Camera-type eye (tissue), 1 donor: ENCODE measurements around the gene ZNF844. TPM values are rescaled to one million over a fixed set of nuclear protein-coding genes. Genes with fewer than 3 reads are reported as not detected.

Source experiments
- total RNA-seq: library from RNA; depleted of rRNA; stranded (reverse); fragments of >200 nt; gene quantifications from one replicate; pipeline ENCODE4 v1.2.3, GENCODE V29; 2014

Gene ZNF844
- 52.0 TPM for total RNA-seq

DNA sequence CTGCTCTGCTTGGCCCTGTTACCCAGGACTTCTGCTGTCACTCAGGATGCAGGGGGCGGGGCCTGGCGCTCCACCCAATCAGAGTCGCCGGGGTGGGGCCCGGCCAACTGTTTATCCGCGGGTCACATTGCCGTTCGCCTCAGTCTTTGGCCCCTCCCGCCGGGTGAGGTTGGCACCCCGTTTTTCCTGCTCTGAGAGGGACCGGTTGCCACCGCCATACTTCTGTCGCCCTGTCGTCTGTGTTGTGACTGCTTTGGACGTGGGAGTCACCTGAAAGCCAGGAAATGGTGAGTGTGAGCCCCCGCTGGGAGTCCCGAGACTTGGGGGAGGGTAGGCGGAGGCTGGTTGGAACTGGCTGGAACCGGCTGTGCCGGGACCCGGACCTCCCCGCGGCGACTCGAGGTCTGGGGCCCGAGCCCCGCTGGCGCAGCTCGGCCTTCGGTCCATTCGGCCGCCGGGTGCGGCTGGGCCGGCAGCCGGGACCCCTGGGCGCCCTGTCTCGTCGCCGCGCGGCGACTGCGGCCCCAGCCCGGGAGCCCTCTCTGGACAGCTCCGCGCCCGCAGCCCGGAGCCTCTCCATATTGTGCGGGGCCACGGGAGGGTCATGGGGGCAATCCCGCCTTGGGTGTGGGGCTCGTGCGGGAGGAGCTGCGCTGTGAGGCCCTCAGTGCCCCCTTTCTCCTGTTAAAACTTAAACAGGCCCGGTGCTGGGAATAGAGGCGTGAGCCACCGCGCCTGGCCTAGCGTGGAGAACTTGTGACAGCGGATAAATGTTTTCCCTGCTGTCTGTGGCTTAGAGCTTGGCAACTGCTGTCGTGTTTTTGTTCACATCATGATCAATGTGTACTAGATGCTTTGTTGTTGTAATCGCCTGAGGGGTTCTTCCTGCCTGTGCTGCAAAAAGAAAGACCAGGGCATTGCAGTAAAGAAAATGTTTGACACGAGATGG lies at the start of gene ZNF844:
TSS of gene ZNF844 (plus strand) at position 142 of the 949 bp plus-strand sequence. CDS start at position 285, 143 bp downstream.

DNA sequence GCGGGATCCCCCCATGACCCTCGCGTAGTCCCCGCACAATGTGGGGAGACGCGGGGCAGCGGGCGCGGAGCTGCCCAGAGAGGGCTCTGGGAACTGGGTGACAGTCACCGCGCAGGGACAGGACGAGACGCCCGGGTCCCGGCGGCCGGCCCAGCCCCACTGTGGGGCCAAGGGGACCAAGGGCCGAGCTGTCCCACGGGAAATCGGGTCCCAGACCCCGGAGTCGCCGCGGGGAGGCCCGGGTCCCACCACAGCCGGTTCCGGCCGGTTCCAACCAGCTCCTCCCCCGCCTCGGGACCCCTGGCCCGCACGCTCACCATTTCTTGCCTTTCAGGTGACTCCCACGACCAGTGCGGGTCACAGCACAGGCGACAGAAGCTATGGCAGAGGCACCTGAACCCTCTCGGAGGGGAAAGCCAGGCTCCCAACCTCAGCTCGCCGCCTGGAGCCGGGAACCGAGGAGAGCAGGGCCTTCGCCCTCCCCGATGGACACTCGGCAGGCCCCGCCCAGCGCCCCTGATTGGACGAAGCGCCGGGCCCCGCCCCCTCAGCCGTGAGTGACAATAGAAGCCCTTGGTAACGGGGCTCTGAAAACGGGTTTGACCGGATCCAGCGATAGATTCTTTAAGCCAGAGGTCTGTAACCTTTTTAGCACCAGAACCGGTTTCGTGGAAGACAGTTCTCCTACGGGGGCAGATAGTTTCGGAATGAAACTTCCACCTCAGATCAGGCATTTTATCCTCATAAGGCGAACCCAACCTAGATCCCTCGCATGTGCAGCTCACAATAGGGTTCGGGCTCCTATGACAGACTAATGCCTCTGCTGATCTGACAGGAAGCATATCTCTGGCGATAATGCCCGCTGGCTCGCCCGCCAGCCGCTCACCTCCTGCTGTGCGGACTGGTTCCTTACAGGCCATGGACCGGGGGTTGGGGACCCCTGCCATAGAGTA lies 29.0 kb upstream of the ZNF844 start, which contains the start of gene ZNF433:
TSS of gene ZNF433 (minus strand) at position 460 of the 953 bp plus-strand sequence. CDS start at position 320, 140 bp downstream.

DNA sequence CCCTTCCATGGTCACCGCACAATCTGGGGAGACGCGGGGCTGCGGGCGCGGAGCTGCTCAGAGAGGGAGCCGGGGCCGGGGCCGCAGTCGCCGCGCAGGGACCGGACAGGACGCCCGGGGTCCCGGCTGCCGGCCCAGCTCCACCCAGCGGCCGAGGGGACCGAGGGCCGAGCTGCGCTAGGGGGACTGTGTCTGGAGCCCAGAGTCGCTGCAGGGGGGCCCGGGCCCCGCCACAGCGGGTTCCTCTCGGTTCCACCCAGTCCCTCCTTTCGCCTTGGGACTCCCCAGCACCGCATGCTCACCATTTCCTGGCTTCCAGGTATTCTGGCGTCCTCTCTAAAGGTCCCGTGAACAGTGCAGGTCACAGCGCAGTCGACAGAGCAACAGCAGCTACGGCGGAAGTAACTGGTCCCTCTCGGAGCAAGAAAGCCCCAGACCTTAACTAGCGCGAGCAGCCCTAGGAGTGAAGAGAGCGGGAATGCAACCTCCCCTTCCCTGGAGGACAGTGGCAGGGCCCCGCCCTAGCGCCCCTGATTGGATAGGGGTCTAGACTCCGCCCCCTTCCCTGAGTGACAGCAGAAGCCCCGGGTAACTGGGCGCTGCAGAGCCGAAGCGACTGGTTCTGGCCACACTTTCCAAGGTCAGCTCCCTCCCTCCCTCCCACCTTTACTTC lies 11.9 kb upstream of the ZNF844 start, which contains the start of gene ZNF878:
TSS of gene ZNF878 (minus strand) at position 465 of the 673 bp plus-strand sequence. CDS start at position 305, 160 bp downstream.

Other genes starting within 250 kb of the ZNF844 start
- gene ZNF439, start 216.0 kb upstream of the ZNF844 start, total RNA-seq: 43.3 TPM
- gene ZNF69, start 176.9 kb upstream of the ZNF844 start, total RNA-seq: 23.9 TPM
- gene ZNF700, start 139.6 kb upstream of the ZNF844 start, total RNA-seq: 23.9 TPM
- gene ZNF763, start 99.7 kb upstream of the ZNF844 start, total RNA-seq: 15.9 TPM
- 26.3 TPM for gene ZNF433, start 29.1 kb upstream of the ZNF844 start, total RNA-seq
- gene ZNF878, start 11.8 kb upstream of the ZNF844 start, total RNA-seq: 0.27 TPM
- 15.7 TPM for gene ZNF20, start 75.6 kb downstream of the ZNF844 start, total RNA-seq
- gene ZNF625, start 92.0 kb downstream of the ZNF844 start, total RNA-seq: 30.7 TPM
- 38.1 TPM for gene ZNF136, start 98.4 kb downstream of the ZNF844 start, total RNA-seq
- gene ZNF44, start 230.2 kb downstream of the ZNF844 start, total RNA-seq: 28.1 TPM